Measurements from ENCODE around the gene UBL3.

DNA sequence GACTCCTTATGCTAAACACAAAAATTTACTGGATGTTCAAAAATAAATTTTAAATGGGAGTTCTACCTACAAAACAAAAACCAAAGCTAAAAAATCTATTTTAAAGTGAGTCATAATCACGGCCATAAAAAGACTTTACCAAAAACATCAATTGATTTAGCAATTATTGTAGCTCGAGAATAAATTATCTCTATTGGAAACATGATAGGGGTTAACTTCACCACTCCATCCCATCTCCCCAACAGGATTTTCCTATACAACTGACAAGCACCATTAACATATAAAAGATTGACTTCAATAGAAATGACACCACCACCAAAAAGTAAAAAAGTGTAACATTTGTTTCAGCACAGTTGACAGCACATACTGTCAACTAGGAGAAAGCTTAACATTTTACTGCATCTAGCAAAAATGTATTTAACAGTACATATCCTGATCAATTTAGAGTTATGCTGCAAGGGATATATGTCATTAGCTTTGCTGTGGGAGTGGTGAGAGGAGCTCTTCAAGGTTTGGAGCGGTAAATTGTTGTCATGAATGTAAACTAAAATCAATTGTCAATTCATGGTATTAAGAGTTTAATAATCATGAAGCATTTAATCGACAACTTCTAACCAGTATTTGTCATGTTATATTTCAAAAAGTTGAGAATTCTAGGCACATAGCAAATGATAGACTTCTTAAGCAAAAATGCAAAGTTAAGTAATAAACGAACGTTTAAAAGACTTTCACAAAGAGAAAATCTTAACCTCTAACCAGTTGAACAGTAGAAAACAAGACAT lies 3.8 kb downstream of the UBL3 start:
- TF ChIP-seq, protein P1, sequence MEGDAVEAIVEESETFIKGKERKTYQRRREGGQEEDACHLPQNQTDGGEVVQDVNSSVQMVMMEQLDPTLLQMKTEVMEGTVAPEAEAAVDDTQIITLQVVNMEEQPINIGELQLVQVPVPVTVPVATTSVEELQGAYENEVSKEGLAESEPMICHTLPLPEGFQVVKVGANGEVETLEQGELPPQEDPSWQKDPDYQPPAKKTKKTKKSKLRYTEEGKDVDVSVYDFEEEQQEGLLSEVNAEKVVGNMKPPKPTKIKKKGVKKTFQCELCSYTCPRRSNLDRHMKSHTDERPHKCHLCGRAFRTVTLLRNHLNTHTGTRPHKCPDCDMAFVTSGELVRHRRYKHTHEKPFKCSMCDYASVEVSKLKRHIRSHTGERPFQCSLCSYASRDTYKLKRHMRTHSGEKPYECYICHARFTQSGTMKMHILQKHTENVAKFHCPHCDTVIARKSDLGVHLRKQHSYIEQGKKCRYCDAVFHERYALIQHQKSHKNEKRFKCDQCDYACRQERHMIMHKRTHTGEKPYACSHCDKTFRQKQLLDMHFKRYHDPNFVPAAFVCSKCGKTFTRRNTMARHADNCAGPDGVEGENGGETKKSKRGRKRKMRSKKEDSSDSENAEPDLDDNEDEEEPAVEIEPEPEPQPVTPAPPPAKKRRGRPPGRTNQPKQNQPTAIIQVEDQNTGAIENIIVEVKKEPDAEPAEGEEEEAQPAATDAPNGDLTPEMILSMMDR (conservative IDR thresholded peaks at IDR 0.05) = no peak
- TF ChIP-seq ZFX (IDR thresholded peaks at IDR 0.05) = no peak
